Measurements from ENCODE around the gene TM7SF2. TPM values are rescaled to one million over a fixed set of nuclear protein-coding genes. Genes with fewer than 3 reads are reported as not detected.
A peak's percentile ranks its signal among the peaks of the same experiment; 100 is the strongest.

Gene TM7SF2
- total RNA-seq, 1 donor from 2014 or later = 36.1 TPM

- Histone ChIP-seq H3K4me1 (peaks cover 8% of the 10 kb centered on the region), H3K79me2 (ENCODE audit: low read depth) (peaks cover 21% of the 10 kb centered on the region), H4K20me1 (ENCODE audit: low read depth) (peaks cover 11% of the 10 kb centered on the region), H3K27me3 (no peaks in the 10 kb centered on the region), H3K4me2 (no peak overlapping the region), H2AFZ (replicated peaks) (no peak overlapping the region), H3K27ac (no peak overlapping the region), H3F3A (ENCODE audit: low read depth) (peaks cover 17% of the 10 kb centered on the region), H3K9ac (no peak overlapping the region), H3K36me3 (no peaks in the 10 kb centered on the region), H3K4me3 (no peak overlapping the region), H3K9me3 (ENCODE audit: low read depth) (no peaks in the 10 kb centered on the region)
- peak overlapping the region; percentile 42 for H3K4me3 Mint-ChIP-seq
- H3K4me1 Mint-ChIP-seq = peaks cover 21% of the 10 kb centered on the region
- H3K36me3 Mint-ChIP-seq = no peaks in the 10 kb centered on the region
- no peak overlapping the region for H3K27ac Mint-ChIP-seq
- peaks cover 6% of the 10 kb centered on the region for H3K27me3 Mint-ChIP-seq (ENCODE audit: insufficient read depth, low read depth)
- TF ChIP-seq EZH2phosphoT487 (IDR thresholded peaks at IDR 0.05) (no peak), CTCF (IDR thresholded peaks at IDR 0.05) (no peak)
- DNase-seq (ENCODE audit: low spot score) = no peak
- no peaks in the 10 kb centered on the region for H3K9me3 Mint-ChIP-seq
Measured at GRCh38 chr11:65131417-65131776, 19.7 kb downstream of the TM7SF2 start.

GRCh38 chr11:65131895-65132237 lies 20.2 kb downstream of the TM7SF2 start:
- DNase-seq (ENCODE audit: low spot score) = no peak
- no peak overlapping the region for H3K9ac ChIP-seq
- H3K27me3 Mint-ChIP-seq (ENCODE audit: insufficient read depth, low read depth) = peaks cover 6% of the 10 kb centered on the region
- peak overlapping the region; percentile 98 for H3K4me3 Mint-ChIP-seq
- H3K27ac ChIP-seq = no peak overlapping the region
- peaks cover 17% of the 10 kb centered on the region for H3F3A ChIP-seq (ENCODE audit: low read depth)
- peaks cover 21% of the 10 kb centered on the region for H3K4me1 Mint-ChIP-seq
- H3K9me3 Mint-ChIP-seq = no peaks in the 10 kb centered on the region
- no peak overlapping the region for H3K4me3 ChIP-seq
- H3K9me3 ChIP-seq (ENCODE audit: low read depth) = no peaks in the 10 kb centered on the region
- H3K4me2 ChIP-seq = no peak overlapping the region
- H3K4me1 ChIP-seq = peaks cover 8% of the 10 kb centered on the region
- H3K36me3 ChIP-seq = no peaks in the 10 kb centered on the region
- no peaks in the 10 kb centered on the region for H3K27me3 ChIP-seq
- H4K20me1 ChIP-seq (ENCODE audit: low read depth) = peaks cover 11% of the 10 kb centered on the region
- H2AFZ ChIP-seq (replicated peaks) = no peak overlapping the region
- H3K27ac Mint-ChIP-seq = no peak overlapping the region
- no peaks in the 10 kb centered on the region for H3K36me3 Mint-ChIP-seq
- no peak for TF ChIP-seq CTCF (IDR thresholded peaks at IDR 0.05)
- no peak for TF ChIP-seq EZH2phosphoT487 (IDR thresholded peaks at IDR 0.05)
- TF ChIP-seq EZH2 (IDR thresholded peaks at IDR 0.05) = no peak
- H3K79me2 ChIP-seq (ENCODE audit: low read depth) = peaks cover 21% of the 10 kb centered on the region

GRCh38 chr11:65132238-65132987 lies 20.7 kb downstream of the TM7SF2 start:
- no peak overlapping the region for H3K27ac Mint-ChIP-seq
- H3K27me3 Mint-ChIP-seq (ENCODE audit: insufficient read depth, low read depth) = peaks cover 6% of the 10 kb centered on the region
- TF ChIP-seq CTCF (IDR thresholded peaks at IDR 0.05) = no peak
- TF ChIP-seq EZH2 (IDR thresholded peaks at IDR 0.05) = no peak
- no peak for TF ChIP-seq EZH2phosphoT487 (IDR thresholded peaks at IDR 0.05)
- no peaks in the 10 kb centered on the region for H3K9me3 ChIP-seq (ENCODE audit: low read depth)
- H3K79me2 ChIP-seq (ENCODE audit: low read depth) = peaks cover 21% of the 10 kb centered on the region
- no peaks in the 10 kb centered on the region for H3K36me3 Mint-ChIP-seq
- peaks cover 11% of the 10 kb centered on the region for H4K20me1 ChIP-seq (ENCODE audit: low read depth)
- H3K4me2 ChIP-seq = peak overlapping the region; percentile 99
- no peaks in the 10 kb centered on the region for H3K27me3 ChIP-seq
- no peak overlapping the region for H3K4me3 ChIP-seq
- H2AFZ ChIP-seq (replicated peaks) = no peak overlapping the region
- no peak overlapping the region for H3K27ac ChIP-seq
- H3K4me3 Mint-ChIP-seq = peak overlapping the region; percentile 98
- peaks cover 21% of the 10 kb centered on the region for H3K4me1 Mint-ChIP-seq
- no peak for DNase-seq (ENCODE audit: low spot score)
- H3K9me3 Mint-ChIP-seq = no peaks in the 10 kb centered on the region
- H3F3A ChIP-seq (ENCODE audit: low read depth) = peaks cover 12% of the 10 kb centered on the region
- H3K4me1 ChIP-seq = peaks cover 8% of the 10 kb centered on the region
- no peaks in the 10 kb centered on the region for H3K36me3 ChIP-seq
- no peak overlapping the region for H3K9ac ChIP-seq
